GM12874 (cell line): Measurements from ENCODE around the gene FGFR2.

ENCODE experiments used
- TF ChIP-seq, protein P1 (sequence below): IDR thresholded peaks from 2 replicates; pipeline ENCODE4 v1.5.1; 2011; ENCODE audit warnings: low read depth, mild to moderate bottlenecking, control low read depth, low read length, moderate library complexity; ENCODE audit not compliant: insufficient read depth

The FGFR2 gene

DNA sequence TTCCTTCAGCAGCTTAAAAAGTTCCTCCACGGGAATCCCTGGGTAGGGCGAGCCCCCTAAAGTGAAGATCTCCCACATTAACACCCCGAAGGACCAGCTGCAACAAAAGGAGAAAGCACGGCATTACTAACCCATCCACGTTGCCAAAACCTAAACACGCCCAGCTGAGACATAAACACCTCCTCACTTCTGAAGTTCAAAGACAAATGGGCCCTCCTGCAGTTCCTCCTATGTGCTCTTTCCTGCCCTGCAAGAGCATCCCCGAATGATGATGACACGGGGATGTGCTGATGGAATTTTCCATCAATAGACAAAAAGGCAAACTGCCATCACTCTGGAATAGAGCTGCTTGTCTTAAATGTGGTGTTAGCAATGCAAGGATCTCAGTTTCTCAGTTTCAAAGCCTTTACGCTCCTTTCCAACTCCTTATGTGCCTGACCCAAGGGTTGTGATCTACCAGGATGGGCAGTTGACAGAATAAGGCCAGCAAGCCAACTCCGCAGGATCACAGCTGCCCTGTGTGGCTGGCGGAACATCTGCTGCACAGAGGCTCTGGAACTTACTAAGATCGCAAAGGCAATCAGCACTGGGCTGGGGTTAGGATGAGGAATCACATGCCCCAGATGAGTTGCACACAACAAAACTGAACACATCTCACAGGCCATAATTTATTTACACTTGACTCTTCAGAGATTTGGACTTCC lies 112.7 kb downstream of the FGFR2 start:
- TF ChIP-seq, protein P1, sequence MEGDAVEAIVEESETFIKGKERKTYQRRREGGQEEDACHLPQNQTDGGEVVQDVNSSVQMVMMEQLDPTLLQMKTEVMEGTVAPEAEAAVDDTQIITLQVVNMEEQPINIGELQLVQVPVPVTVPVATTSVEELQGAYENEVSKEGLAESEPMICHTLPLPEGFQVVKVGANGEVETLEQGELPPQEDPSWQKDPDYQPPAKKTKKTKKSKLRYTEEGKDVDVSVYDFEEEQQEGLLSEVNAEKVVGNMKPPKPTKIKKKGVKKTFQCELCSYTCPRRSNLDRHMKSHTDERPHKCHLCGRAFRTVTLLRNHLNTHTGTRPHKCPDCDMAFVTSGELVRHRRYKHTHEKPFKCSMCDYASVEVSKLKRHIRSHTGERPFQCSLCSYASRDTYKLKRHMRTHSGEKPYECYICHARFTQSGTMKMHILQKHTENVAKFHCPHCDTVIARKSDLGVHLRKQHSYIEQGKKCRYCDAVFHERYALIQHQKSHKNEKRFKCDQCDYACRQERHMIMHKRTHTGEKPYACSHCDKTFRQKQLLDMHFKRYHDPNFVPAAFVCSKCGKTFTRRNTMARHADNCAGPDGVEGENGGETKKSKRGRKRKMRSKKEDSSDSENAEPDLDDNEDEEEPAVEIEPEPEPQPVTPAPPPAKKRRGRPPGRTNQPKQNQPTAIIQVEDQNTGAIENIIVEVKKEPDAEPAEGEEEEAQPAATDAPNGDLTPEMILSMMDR: no peak

- TF ChIP-seq, protein P1: no peak
These were observed 113.4 kb downstream of the FGFR2 start for GRCh38 chr10:121484816-121485215.

- TF ChIP-seq, protein P1: no peak
These were observed 113.8 kb downstream of the FGFR2 start for GRCh38 chr10:121484401-121484800.

DNA sequence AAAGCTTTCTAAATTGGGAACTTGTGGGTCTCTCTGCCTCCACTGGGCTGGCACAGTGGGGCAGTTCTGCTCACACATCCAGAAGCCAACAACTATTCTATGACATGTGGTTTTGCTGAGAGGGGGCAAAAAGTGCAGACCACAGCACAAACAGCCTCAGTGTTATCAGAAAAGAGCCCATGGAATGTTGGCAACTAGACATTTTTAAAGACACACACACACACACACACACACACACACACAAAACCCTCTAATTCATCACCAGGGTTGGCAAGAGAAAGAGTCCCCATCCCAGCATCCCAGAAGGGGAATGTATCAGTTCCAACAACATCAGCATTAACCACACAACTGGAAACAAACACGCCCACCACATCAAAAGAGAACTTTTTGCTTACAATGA lies 117.1 kb downstream of the FGFR2 start:
- TF ChIP-seq, protein P1: no peak

DNA sequence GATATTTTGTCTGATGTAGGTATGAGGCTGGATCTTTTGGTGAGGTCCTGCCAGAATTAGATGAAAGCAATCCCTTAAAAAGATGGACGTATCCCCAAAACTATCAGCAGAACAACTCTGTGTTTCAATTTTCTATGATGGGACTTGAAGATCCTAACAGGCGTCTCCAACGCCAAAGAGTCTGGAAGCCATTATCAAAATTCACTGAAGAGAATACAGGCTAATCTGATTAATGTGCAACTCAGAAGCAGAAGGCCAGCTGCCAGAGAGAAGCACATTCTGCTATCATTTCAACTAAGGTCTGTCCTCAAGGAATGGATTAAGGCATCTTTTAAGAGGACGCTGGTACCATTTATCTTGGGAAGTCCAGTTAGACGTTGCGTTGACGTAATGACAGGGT lies 119.7 kb downstream of the FGFR2 start:
- TF ChIP-seq, protein P1: no peak

- TF ChIP-seq, protein P1: no peak
These were observed 128.2 kb downstream of the FGFR2 start for GRCh38 chr10:121469797-121470606.

- TF ChIP-seq, protein P1: no peak
These were observed 129.5 kb downstream of the FGFR2 start for GRCh38 chr10:121468726-121469125.
